ENCODE data around the gene TTLL9.

The TTLL9 gene

GRCh38 chr20:31836853-31837608, 33.4 kb upstream of the TTLL9 start:
- no peak for DNase-seq (ENCODE audit: low spot score)

DNA sequence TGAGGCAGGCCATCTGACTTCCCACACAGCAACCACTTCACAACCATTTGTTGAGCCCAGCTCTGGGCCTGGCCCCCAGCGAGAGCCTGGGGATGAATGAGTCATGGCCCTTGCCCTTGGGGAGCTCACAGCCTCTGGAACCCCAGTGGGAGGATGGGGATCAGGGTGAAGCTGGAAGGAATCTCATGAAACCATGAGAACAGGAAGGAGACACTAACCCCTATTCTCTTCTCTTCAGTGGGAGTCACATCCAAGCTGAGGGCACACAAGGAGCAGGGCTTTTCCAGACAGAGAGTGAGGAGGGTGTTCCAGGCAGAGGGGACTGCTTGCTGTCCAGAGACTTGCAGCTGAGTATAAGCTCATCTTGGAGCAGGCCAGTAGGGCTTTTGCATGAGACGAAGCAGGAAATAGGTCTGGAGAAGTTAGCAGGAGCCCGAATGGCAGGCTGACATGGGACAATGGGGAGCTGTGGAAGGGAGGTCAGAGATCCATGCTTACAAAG, 32.5 kb upstream of the TTLL9 start:
- peak; percentile 64 for DNase-seq (ENCODE audit: low spot score)

GRCh38 chr20:31838646-31839292, 31.7 kb upstream of the TTLL9 start:
- no peak for DNase-seq (ENCODE audit: low spot score)

DNA sequence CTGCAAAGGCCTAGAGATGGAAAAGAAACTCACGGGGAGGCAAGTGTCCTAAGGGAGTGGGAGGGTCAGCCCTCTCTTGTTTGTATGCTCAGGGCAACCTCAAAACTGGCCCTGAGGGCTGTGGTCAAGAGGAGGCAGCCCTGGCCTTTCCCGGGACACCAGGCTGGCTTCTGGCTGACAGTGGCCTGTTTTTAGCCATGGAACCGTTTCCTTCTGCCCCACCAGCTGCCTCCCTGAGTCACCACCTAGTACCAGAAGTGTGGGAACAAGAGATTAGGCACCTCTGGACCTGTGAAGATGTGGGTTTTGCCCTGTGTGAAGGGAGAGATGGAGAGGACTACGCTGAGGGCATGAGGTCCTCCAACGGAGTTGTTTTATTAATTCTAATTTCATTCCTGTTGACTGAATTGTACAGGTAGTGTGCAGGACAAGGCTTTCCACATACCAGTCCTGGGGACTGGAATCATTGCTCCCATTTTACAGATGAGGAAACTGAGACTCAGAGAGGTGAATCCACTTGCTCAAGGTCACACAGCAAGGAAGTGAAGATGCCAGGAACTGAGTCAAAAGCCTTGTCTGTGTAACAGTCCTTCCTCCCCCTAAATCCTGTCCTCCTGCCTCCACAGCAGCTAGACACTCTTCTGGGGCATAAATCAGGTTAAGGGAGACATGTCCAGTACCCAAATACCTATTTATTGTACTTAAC, 30.5 kb upstream of the TTLL9 start:
- no peak for DNase-seq (ENCODE audit: low spot score)

DNA sequence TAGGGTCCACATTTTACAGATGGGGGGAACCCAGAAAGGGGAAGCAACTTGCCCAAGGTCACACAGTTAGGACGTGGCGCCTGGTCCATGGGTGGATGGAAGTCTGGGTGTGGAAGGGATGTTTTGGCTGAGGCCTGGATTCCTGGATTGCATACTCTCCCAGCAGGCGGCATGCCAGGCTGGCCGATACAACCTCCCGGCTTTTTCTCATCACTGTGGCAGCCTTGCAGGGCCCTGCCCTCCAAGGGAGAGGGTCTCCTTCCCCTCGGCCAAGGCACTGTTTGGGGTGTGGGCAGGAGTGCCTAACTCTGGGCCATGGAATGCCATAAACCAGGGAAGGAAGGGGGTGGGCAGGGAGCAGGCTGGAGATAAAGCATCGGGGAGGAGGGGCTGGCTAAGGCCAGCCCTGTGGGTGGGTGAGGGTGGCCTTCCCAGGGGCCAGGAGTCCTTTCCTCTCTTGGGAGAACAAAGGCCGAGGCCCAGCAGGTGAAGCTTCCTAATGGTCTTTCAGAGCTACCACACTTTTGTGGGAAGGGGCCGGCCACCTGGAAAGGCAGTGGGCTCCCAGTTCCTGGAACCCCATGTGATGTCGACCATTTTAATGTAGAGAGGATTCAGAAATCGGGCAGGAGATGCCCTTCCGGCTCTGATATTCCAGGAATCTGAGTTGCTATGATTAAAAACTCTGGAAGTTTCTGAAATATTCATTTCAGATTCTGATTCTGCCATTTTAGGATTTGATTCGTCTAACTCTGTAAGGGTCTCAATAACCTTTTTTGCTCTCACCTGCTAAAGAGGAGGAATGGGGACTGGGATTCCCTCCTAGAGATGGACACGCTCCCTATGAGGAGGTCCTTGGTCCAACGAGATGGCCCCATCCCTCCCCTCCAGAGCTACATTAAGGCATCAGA, 29.3 kb upstream of the TTLL9 start:
- DNase-seq (ENCODE audit: low spot score), result peak; percentile 25

GRCh38 chr20:31841928-31842327, 28.5 kb upstream of the TTLL9 start:
- peak; percentile 19 for DNase-seq (ENCODE audit: low spot score)

- peak; percentile 25 for DNase-seq (ENCODE audit: low spot score)
These were observed 27.8 kb upstream of the TTLL9 start for GRCh38 chr20:31842471-31843157.

- DNase-seq (ENCODE audit: low spot score), result no peak
These were observed 27.1 kb upstream of the TTLL9 start for GRCh38 chr20:31843288-31843687.

DNA sequence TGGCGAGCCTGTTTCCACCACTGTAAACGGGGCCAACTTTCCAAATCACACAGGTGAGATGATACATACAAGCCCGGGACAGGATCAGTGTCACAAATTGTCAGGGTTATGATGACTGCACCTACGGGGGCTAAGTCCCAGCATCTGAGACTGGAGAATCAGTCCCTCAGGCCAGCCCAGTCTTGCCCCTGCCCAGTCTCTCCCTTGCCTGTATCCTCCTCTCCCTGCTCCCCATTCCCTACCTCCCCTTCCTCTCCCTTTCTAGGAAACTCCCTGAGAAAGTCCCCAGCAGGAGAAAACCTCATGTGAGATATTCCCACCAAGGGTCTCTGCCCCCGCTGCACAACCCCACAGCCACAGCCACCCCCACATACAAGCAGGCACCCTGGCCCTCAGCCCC, 26.6 kb upstream of the TTLL9 start:
- no peak for DNase-seq (ENCODE audit: low spot score)

DNA sequence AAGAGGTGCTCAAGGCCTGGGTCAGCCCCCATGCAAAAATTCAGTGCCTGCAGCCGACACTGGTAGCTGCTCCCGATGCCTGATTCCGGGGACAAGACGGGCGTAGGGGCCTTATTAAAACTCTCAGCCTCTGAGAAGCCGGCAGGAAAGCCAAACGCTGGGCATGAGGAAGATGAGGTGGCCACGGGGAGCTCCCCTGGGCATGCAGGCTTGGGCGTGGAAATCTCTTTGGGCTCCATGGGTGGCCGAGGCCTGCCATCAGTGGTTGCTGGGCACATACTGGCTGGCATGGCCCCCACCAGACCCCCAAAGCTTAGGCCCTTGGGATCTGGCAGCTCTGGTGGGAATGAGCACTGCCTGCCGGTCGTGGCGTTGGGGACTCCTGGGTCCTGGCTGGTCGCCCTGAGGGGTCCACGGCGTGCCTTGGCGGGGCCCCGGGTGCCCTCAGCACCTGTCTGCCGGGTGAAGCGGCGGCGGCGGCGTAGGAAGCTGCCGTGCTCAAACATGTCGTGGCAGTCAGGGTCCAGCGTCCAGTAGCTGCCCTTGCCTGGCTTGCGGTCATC, 25.6 kb upstream of the TTLL9 start:
- DNase-seq (ENCODE audit: low spot score), result no peak

DNA sequence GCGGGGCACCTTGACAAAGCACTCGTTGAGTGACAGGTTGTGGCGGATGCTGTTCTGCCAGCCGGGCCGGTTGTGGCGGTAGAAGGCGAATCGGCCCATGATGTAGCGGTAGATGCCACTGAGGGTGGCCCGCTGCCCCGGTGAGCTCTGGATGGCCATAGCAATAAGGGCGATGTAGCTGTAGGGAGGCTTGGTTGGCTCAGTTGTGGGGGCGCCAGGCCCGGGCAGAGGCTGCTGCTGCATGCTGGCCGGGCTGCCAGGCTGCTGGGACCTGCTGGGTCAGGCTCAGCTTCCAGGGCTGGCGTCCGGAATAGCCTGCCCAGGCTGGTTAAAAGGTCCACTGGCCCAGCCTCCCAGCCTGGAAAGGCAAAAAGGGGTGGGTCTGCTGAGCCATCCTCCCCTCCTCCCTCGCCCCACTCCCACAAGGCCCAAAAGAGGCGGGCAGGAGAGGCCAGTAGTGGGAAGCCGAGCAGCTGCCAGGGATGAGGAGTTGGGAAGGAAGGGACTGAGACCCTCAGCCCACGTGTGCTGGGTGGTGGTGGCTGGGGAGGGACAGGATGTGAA, 25.1 kb upstream of the TTLL9 start, which contains the start of gene FOXS1:
Gene FOXS1, minus strand, starts transcription at position 305 of the 564 bp plus-strand sequence. Its CDS starts 62 bp downstream, at position 243.
- DNase-seq (ENCODE audit: low spot score), result no peak

DNA sequence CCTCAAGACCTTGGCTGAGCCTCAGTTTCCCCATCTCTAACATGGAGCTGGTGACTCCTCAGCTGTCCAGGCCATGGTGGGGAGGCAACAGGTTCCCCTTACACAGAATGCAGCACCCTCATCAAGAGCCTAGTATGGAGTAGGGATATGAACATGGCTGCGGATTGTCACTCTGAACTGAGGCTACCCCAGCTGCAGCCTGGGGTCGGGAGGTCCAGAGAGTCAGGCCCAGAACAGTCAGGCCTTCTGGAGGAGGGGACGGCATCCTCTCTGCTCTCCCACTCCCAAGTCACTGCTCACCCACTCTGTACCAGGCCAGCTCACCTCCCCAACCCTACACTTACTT, 23.7 kb upstream of the TTLL9 start:
- no peak for DNase-seq (ENCODE audit: low spot score)

- DNase-seq (ENCODE audit: low spot score), result no peak
These were observed 22.1 kb upstream of the TTLL9 start for GRCh38 chr20:31848088-31848999.

GRCh38 chr20:31849306-31849930, 21.0 kb upstream of the TTLL9 start:
- DNase-seq (ENCODE audit: low spot score), result no peak

DNA sequence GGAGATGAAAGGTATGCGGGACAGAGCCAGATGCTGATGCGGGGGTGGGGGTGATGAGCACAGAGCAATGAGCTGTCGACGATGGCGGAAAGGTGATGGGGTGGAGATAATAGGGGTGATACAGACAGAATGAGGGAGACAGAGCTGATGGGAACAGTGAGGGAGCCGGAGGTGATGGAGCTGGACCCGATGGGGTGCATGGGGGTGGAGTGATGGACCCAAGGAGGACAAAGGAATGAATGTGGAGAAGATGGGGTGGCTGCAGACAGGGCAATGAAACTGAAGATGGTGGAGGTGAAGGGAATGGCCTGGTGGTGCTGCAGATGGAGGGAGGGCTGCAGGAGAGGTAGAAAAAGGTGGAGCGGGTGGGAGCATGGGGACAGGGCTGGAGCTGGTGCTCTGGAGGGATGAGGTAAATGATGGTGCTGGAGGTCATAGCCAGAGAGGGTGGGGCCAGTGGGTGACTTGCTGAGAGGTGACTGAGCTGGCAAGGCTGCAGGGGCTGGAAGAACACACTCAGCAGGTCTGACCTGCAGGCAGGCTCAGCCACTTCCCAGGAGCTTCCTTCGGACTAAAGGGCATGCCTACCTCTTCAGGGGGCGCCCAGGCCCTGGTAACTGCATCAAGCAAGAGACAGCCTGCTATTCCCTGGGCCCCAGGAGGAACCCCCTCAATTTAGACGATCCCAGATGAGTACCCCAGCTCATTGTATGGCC, 19.0 kb upstream of the TTLL9 start:
- DNase-seq (ENCODE audit: low spot score), result no peak

DNA sequence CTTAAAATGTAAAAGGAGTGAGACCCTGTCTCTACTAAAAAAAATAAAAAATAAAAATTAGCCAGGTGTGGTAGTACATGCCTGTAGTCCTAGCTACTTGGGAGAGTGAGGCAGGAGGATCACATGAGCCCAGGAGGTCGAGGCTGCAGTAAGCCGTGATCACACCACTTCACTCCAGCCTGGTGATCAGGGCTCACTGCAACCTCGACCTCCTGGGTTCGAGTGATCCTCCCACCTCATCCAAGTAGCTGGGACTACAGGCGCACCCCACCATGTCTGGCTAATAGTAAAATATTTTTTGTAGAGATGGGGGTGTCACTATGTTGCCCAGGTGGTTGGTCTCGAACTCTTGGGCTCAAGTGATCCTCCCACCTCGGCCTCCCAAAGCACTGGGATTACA, 17.0 kb upstream of the TTLL9 start:
- no peak for DNase-seq (ENCODE audit: low spot score)

DNA sequence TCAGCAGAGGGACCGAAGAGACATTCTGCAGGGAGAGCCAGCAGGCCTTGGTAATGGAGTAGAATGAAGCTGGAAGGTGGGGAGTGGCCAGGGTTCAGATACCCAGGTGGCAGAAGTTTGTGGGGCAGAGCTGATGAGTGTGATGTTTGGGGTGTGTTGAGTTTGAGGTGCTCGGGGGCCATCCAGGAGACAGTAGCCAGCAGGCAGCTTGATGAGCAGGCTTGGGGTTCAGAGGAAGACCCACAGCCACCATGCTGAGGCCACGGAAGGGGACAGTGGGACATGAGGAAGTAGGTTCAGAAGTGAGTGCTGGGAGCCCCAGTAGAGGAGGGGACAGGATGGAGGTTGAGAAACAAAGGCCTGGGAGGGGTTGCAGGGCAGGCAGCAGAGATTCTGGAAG, 13.9 kb upstream of the TTLL9 start:
- DNase-seq (ENCODE audit: low spot score), result no peak

Measured in AG08395 (cell line).